Measurements from ENCODE around the gene VEGFB. TPM values are rescaled to one million over a fixed set of nuclear protein-coding genes. Genes with fewer than 3 reads are reported as not detected.

The VEGFB gene
- polyA plus RNA-seq, 3 donors = 73.8 to 84.8 (median 81.0) TPM

- no peak for DNase-seq (ENCODE audit: low read depth in 3 of 3, low spot score in 2 of 3)
Measured at GRCh38 chr11:64258946-64259532, 24.7 kb downstream of the VEGFB start.

DNA sequence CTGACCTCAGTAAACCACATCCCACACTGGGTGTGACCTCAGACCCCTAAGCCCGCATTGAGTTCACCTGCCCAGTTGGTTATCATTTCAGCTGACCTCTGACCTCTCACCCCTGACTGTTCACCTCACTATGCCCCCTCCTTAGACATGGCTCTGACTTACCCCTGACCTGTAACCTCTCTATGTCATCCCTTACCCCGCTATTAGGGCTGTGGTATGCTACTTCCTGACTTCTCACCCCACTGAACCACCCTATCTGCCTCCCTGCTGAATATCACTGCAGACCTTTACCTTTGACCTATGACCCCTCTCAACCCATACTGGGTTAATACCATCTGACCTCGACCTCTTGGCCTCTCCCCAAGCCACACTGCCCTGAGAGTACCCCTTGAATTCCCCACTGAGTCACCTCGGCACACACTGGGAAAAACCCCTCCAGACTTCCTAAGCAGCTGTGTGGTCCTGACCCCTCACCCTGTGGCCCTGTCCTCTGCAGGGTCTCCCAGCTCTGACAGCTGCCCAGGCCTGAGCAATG is 25.2 kb downstream of the VEGFB start:
- no peak for DNase-seq (ENCODE audit: low read depth in 3 of 3, low spot score in 2 of 3)

DNA sequence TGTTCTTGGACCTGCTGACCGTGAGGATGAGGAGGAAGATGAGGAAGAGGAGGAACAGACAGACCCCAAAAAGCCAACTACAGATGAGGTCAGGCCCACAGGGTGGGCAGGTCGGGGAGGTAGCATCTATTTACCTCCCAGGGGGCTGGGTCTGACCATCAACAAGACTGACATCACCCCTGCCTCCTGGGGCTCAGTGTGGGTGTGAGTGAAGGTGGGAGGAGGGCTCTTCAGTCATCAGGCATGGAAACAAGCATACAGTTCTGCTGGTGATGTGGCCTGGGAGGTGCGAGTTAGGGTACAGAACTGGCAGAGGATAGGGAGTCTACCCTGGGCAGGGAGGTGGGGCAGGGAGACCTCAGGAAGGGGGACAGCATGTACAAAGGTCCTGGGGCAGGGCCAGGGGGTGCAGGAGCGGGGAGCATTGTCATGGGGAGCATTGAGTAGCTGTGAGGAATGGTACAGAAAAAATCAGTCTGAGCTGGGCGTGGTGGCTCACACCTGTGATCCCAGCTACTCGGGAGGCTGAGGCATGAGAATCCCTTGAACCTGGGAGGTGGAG is 25.8 kb downstream of the VEGFB start:
- no peak for DNase-seq (ENCODE audit: low read depth in 3 of 3, low spot score in 2 of 3)

DNA sequence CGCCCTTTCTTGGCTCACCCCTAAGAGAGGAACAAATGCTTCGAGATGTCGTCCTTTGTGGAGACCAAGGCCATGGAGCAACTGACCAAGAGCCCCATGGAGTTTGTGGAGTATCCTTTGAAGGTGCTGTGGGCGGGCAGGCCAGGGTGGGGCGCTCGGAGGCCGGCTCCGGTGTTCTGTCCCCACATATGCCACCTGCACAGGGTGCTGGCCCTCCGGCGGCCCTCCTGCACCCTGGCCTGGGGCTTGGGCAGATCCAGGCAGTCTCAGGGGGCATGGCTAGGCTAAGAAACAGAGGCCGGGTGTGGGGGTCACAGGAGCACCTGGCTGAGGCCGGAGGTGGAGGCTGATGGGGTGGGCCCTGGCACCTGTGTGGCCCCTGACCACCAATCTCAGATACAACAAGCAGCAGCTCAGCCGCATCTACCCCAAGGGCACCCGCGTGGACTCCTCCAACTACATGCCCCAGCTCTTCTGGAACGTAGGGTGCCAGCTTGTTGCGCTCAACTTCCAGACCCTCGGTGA is 27.2 kb downstream of the VEGFB start:
- no peak for DNase-seq (ENCODE audit: low read depth in 3 of 3, low spot score in 2 of 3)

DNA sequence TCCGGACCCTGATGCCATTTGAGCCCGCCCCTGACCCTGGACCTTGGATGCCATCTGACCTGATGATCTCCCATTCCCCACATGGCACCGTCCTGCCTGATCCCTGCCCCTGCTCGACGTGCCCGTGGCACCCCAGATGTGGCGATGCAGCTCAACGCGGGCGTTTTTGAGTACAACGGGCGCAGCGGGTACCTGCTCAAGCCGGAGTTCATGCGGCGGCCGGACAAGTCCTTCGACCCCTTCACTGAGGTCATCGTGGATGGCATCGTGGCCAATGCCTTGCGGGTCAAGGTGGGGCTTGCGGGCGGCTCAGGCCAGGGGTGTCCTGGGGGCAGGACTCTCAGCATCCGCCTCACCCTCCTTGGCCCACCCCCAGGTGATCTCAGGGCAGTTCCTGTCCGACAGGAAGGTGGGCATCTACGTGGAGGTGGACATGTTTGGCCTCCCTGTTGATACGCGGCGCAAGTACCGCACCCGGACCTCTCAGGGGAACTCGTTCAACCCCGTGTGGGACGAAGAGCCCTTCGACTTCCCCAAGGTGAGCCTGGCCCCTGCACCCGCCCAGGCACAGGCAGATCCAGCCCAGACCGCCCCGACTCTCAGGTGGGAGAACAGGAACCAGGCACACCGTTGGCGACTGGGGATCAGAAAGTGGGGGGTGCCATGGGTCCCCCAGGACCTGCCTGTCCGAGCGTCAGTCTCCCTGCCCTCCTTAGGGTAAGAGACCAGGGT is 28.1 kb downstream of the VEGFB start:
- DNase-seq (ENCODE audit: low read depth in 3 of 3, low spot score in 2 of 3) = no peak

- DNase-seq (ENCODE audit: low read depth in 3 of 3, low spot score in 2 of 3) = no peak
Measured at GRCh38 chr11:64263021-64263946, 28.9 kb downstream of the VEGFB start.

DNA sequence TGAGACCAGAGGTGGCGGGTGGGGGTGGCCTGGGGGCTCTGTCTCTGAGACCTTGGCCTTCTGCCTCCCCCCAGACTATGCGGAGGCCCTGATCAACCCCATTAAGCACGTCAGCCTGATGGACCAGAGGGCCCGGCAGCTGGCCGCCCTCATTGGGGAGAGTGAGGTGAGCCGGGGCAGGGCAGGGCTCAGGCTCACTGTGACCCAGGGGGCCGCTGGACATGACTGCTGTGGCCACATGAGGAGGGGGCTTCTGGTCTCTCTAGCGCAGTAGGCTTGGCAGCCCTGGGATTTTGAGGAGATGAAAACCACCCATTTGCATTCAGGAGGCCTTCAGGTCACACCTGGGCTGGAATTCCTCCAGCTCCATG is 29.5 kb downstream of the VEGFB start:
- no peak for DNase-seq (ENCODE audit: low read depth in 3 of 3, low spot score in 2 of 3)

DNA sequence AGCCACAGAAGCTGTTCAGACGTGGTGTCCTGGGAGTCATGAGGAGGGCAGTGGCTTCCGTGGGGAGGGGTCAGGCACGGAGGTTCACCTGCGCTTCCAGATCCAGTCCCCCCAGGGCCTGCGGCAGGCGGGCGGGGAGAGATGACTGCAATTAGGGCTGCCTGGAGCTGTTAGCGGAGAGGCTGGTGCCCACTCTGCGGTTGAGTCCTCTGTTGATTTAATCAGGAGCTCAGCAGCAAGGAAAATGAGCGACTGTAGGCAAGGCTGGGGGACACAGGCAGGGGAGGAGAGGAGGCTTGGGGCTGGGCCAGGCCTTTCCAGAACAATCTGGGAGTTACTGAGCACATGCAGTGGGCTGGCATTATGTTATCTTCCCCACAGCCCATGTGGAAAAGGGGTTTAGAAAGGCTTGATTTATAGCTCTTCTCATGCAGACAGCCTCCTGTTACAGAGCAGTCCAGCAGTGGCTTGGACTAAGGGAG is 30.0 kb downstream of the VEGFB start:
- no peak for DNase-seq (ENCODE audit: low read depth in 3 of 3, low spot score in 2 of 3)

DNA sequence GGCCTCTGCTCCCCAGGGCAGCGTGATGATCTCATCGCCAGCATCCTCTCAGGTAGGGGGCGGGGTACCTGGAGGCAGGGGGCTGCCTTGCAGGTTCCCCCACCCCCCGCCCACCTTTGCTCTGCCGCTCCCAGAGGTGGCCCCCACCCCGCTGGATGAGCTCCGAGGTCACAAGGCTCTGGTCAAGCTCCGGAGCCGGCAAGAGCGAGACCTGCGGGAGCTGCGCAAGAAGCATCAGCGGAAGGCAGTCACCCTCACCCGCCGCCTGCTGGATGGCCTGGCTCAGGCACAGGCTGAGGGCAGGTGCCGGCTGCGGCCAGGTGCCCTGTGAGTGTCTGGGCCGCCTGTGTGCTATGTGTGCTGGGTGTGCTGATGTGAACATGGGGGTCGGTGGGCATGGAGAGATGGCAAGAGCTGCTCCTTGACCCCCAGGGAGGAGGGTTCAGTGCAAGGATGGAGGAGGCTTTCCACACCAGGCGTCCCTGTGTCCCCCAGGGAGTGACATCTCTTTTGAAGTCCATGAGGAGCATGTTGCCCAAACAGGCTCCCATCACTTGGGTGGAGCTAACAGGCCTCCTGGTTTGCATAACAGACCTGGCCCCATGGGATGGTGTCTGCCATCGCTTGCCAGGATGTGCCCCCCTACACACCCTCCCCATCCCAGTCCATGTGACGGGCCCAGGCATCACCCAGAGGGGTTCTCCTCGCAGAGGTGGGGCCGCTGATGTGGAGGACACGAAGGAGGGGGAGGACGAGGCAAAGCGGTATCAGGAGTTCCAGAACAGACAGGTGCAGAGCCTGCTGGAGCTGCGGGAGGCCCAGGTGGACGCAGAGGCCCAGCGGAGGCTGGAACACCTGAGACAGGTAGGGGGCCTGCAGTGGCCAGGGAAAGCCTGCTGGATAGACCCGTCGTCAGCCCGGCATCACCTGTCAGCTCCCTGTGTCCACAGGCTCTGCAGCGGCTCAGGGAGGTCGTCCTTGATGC is 31.1 kb downstream of the VEGFB start:
- DNase-seq (ENCODE audit: low read depth in 3 of 3, low spot score in 2 of 3) = no peak

GRCh38 chr11:64266339-64266738 is 32.0 kb downstream of the VEGFB start:
- DNase-seq (ENCODE audit: low read depth in 3 of 3, low spot score in 2 of 3) = no peak

GRCh38 chr11:64267207-64267945 is 33.0 kb downstream of the VEGFB start:
- no peak for DNase-seq (ENCODE audit: low read depth in 3 of 3, low spot score in 2 of 3)

DNA sequence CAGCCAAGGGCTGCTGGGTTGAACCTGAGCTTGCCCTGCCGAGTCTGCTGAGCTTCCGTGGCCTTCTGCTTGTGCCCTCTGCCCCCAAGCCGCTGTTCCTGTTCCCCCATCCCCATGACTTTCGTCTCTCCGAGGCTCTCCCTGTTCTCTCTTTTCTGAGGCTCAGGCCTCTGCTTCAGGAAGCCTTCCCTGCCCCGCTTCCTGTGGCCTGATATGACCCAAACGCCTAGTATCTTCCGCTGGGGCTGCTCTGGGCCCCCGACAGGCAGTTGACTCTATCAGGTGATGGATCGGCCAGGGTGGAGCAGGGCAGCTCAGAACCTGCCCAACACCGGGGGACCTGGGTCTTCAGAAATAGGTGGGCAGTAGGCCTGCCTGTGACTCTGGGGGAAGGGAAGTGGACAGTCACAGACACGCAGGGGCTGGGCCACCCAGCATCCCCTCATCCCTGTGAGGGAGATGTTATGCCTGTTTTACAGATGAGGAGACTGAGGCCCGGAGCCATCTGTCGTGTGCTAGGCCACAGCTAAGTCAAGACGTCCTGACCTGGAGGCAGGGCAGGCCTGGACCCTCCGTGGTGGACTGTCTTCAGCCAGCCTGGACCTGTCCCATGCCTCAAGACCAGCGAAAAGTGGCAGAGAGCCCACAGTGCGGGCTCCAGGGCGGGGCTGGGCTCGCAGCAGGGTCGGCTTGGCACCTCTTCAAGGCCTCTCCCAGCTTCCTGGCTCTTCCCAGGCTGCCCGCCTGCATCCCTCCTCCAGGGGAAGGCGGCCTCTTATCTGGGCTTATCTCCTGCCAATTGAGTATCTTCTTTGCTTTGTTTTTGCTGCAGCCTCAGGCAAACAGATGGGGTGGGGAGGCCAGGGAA is 33.9 kb downstream of the VEGFB start:
- DNase-seq (ENCODE audit: low read depth in 3 of 3, low spot score in 2 of 3) = no peak

GRCh38 chr11:64268893-64269539 is 34.6 kb downstream of the VEGFB start:
- DNase-seq (ENCODE audit: low read depth in 3 of 3, low spot score in 2 of 3) = no peak

DNA sequence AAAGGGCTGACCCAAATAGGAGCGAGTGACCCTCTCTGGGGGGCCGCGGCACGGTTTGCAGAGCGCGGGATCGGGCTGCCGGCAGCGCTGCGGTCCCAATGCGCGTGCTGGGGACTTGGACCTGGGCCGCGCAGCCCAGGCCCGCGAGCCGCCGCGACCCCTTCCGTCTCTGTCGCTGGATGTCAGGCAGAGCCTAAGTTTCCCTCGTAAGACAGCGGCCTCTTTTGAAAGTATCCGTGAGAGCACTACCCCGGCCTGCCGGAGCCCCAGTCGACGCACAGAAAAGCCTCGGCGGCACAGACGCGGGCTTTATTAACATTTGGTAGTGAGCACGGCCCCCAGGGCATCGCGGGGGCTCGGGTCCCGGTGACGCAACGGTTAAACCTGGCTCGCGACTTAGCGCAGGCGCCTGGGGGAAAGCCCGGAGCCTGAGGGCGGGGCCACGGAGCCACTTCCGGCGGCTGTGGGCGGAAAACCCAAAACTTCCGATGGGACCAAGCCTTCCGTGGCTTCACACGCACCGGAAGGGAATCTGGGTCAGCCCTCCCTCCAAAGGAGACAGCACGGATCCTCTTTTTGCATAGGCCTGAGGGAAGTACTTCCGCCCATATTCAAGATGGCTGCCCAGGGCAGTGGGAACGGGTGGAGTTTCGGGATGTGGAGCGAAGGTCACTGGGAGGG is 35.3 kb downstream of the VEGFB start:
- DNase-seq (ENCODE audit: low read depth in 3 of 3, low spot score in 2 of 3) = peak; percentile 98

GRCh38 chr11:64275031-64275800 is 40.8 kb downstream of the VEGFB start:
- no peak for DNase-seq (ENCODE audit: low read depth in 3 of 3, low spot score in 2 of 3)

GRCh38 chr11:64275841-64276240 is 41.5 kb downstream of the VEGFB start:
- no peak for DNase-seq (ENCODE audit: low read depth in 3 of 3, low spot score in 2 of 3)

All from right renal cortex interstitium (tissue), 3 donors.